Measurements from ENCODE around the gene TNFRSF11A. TPM values are rescaled to one million over a fixed set of nuclear protein-coding genes. Genes with fewer than 3 reads are reported as not detected.

Gene TNFRSF11A
- total RNA-seq, 1 donor from 2014 or later, result 1.2 TPM

- intact Hi-C loops (cut with micrococcal nuclease), result no loop called here
- ATAC-seq, result no peak
- no peak for DNase-seq
Measured at GRCh38 chr18:62323483-62324180, 1.5 kb upstream of the TNFRSF11A start.

GRCh38 chr18:62324181-62324828, 805 bp upstream of the TNFRSF11A start:
- ATAC-seq, result no peak
- intact Hi-C loops (cut with micrococcal nuclease), result no loop called here
- no peak for DNase-seq

- intact Hi-C loops (cut with micrococcal nuclease), result no loop called here
- DNase-seq (peak; percentile 30), ATAC-seq (peak; percentile 4)
Measured at GRCh38 chr18:62325806-62326645, 916 bp downstream of the TNFRSF11A start.

GRCh38 chr18:62326646-62327348, 1.7 kb downstream of the TNFRSF11A start:
- no peak for ATAC-seq
- no peak for DNase-seq
- intact Hi-C loops (cut with micrococcal nuclease), result no loop called here

- DNase-seq, result no peak
- intact Hi-C loops (cut with micrococcal nuclease), result no loop called here
- peak; percentile 22 for ATAC-seq
Measured at GRCh38 chr18:62327977-62328376, 2.9 kb downstream of the TNFRSF11A start.

- ATAC-seq (no peak), DNase-seq (no peak)
- intact Hi-C loops (cut with micrococcal nuclease), result no loop called here
Measured at GRCh38 chr18:62328586-62329525, 3.7 kb downstream of the TNFRSF11A start.

GRCh38 chr18:62329691-62330454, 4.8 kb downstream of the TNFRSF11A start:
- DNase-seq, result peak; percentile 82
- intact Hi-C loops (cut with micrococcal nuclease), result no loop called here
- ATAC-seq, result peak; percentile 91

- intact Hi-C loops (cut with micrococcal nuclease), result no loop called here
- ATAC-seq, result no peak
- no peak for DNase-seq
Measured at GRCh38 chr18:62330650-62331049, 5.5 kb downstream of the TNFRSF11A start.

- ATAC-seq (peak; percentile 42), DNase-seq (peak; percentile 46)
- intact Hi-C loops (cut with micrococcal nuclease), result no loop called here
Measured at GRCh38 chr18:62331581-62332356, 6.7 kb downstream of the TNFRSF11A start.

- intact Hi-C loops (cut with micrococcal nuclease), result no loop called here
- DNase-seq (no peak), ATAC-seq (no peak)
Measured at GRCh38 chr18:62332431-62332830, 7.3 kb downstream of the TNFRSF11A start.

- ATAC-seq, result no peak
- DNase-seq, result no peak
- intact Hi-C loops (cut with micrococcal nuclease), result no loop called here
Measured at GRCh38 chr18:62332964-62333695, 8.0 kb downstream of the TNFRSF11A start.

GRCh38 chr18:62334120-62334519, 9.0 kb downstream of the TNFRSF11A start:
- ATAC-seq (no peak), DNase-seq (no peak)
- intact Hi-C loops (cut with micrococcal nuclease), result no loop called here

GRCh38 chr18:62335494-62335893, 10.4 kb downstream of the TNFRSF11A start:
- no peak for ATAC-seq
- DNase-seq, result no peak
- intact Hi-C loops (cut with micrococcal nuclease), result no loop called here

GRCh38 chr18:62336618-62337017, 11.5 kb downstream of the TNFRSF11A start:
- ATAC-seq (no peak), DNase-seq (no peak)
- intact Hi-C loops (cut with micrococcal nuclease), result no loop called here

GRCh38 chr18:62337336-62337735, 12.2 kb downstream of the TNFRSF11A start:
- ATAC-seq, result no peak
- no peak for DNase-seq
- intact Hi-C loops (cut with micrococcal nuclease), result no loop called here

GRCh38 chr18:62338446-62339105, 13.5 kb downstream of the TNFRSF11A start:
- intact Hi-C loops (cut with micrococcal nuclease), result no loop called here
- ATAC-seq (no peak), DNase-seq (no peak)
